ENCODE results near the gene RPUSD4. TPM values are rescaled to one million over a fixed set of nuclear protein-coding genes. Genes with fewer than 3 reads are reported as not detected.

RPUSD4 gene
- total RNA-seq, 1 donor = 19.0 TPM

GRCh38 chr11:126246636-126247035 is 35.2 kb upstream of the RPUSD4 start:
- no peak for TF ChIP-seq CTCF (IDR thresholded peaks at IDR 0.05; ENCODE audit: insufficient read depth, low read depth, low read length)
- H3K4me3 ChIP-seq (ENCODE audit: low read depth, low read length) = no peak overlapping the region
- peak; percentile 58 for DNase-seq (ENCODE audit: low read depth)

DNA sequence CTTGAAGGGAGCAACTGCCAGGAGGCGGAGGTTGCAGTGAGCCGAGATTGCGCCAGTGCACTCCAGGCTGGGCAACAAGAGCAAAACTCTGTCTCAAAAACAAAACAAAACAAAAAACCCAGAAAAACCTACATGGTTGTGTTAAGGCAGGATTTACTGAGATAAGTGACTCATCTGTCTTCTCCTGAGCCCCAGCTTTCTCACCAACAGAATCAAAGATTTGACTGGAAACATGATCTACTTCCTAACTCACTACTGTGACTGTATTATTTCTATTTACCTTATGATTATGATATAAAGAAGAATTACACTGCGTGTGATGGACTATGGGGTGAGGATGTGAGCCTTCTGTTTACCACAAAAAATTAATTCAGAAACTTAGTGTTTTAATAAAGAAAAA is 21.9 kb upstream of the RPUSD4 start:
- H3K4me3 ChIP-seq (ENCODE audit: low read depth, low read length) = no peak overlapping the region
- no peak for TF ChIP-seq CTCF (IDR thresholded peaks at IDR 0.05; ENCODE audit: insufficient read depth, low read depth, low read length)
- DNase-seq (ENCODE audit: low read depth) = peak; percentile 21

DNA sequence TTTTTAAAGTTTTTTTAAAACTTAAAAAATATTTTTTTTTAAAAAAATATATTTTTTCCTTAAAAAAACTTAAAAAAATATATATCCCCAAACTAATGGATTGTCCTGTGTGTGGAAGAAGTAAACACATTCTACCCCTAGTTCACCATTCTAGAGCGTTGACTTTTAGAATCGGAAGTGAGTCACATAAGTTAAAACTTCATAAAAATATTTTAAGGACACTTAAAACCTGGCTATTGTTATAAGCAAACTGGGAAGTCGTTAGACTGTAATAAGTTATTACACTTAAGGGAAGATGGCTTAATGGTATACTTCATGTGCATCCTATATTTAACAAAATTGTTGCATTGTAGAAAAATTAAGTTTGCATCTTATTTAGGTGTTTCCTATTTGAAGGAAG is 21.2 kb upstream of the RPUSD4 start:
- TF ChIP-seq CTCF (IDR thresholded peaks at IDR 0.05; ENCODE audit: insufficient read depth, low read depth, low read length) = no peak
- DNase-seq (ENCODE audit: low read depth) = no peak
- H3K4me3 ChIP-seq (ENCODE audit: low read depth, low read length) = no peak overlapping the region

GRCh38 chr11:126231725-126232459 is 20.4 kb upstream of the RPUSD4 start:
- no peak for TF ChIP-seq CTCF (IDR thresholded peaks at IDR 0.05; ENCODE audit: insufficient read depth, low read depth, low read length)
- peak; percentile 90 for DNase-seq (ENCODE audit: low read depth)
- H3K4me3 ChIP-seq (ENCODE audit: low read depth, low read length) = no peak overlapping the region

GRCh38 chr11:126229858-126230540 is 18.5 kb upstream of the RPUSD4 start:
- TF ChIP-seq CTCF (IDR thresholded peaks at IDR 0.05; ENCODE audit: insufficient read depth, low read depth, low read length) = no peak
- no peak overlapping the region for H3K4me3 ChIP-seq (ENCODE audit: low read depth, low read length)
- peak; percentile 28 for DNase-seq (ENCODE audit: low read depth)

GRCh38 chr11:126226334-126227084 is 15.1 kb upstream of the RPUSD4 start:
- no peak overlapping the region for H3K4me3 ChIP-seq (ENCODE audit: low read depth, low read length)
- no peak for TF ChIP-seq CTCF (IDR thresholded peaks at IDR 0.05; ENCODE audit: insufficient read depth, low read depth, low read length)
- DNase-seq (ENCODE audit: low read depth) = no peak
